HEK293 (cell line): Measurements from ENCODE around the gene BTBD16.

Experiments
- PBX3 ChIP-seq: sonication (generic); formaldehyde crosslinking; IDR thresholded peaks from 2 replicates; pipeline ENCODE4 v1.8.1; 2022; ENCODE audit warnings: mild to moderate bottlenecking, moderate library complexity, missing genetic modification reagents
- SP2 ChIP-seq: fragments of 450-650 bp; formaldehyde crosslinking; IDR thresholded peaks from 2 replicates; pipeline ENCODE4 v1.5.1; 2016; ENCODE audit warnings: missing biosample characterization, missing genetic modification characterization
- YY1 ChIP-seq: fragments of 450-650 bp; formaldehyde crosslinking; IDR thresholded peaks from 2 replicates; pipeline ENCODE4 v1.5.1; 2018; ENCODE audit warnings: missing biosample characterization, missing genetic modification characterization
- ZFP41 ChIP-seq: fragments of 450-650 bp; formaldehyde crosslinking; IDR thresholded peaks from 2 replicates; pipeline ENCODE4 v1.5.1; 2016; ENCODE audit warnings: missing biosample characterization, missing genetic modification characterization, borderline replicate concordance
- ZNF121 ChIP-seq: fragments of 450-650 bp; formaldehyde crosslinking; IDR thresholded peaks from 2 replicates; pipeline ENCODE4 v1.5.1; 2016; ENCODE audit warnings: missing biosample characterization, missing genetic modification characterization
- ZNF16 ChIP-seq: fragments of 450-650 bp; formaldehyde crosslinking; IDR thresholded peaks from 2 replicates; pipeline ENCODE4 v1.5.1; 2016; ENCODE audit warnings: low read depth, missing biosample characterization, missing genetic modification characterization
- ZNF23 ChIP-seq: fragments of 450-650 bp; formaldehyde crosslinking; IDR thresholded peaks from 2 replicates; pipeline ENCODE4 v1.5.1; 2016; ENCODE audit warnings: missing biosample characterization, missing genetic modification characterization, borderline replicate concordance
- ZNF274 ChIP-seq, 2 experiments: fragments of 200-500 bp in 1 of 2; fragments of 450-650 bp in 1 of 2; sonication (Bioruptor generic) in 1 of 2; formaldehyde crosslinking in 1 of 2; IDR thresholded peaks; 2 replicates each; pipeline versions ENCODE4 v1.5.1 to v1.6.1; 2014 to 2016; ENCODE audit warnings: borderline replicate concordance in 1 of 2, inconsistent platforms in 1 of 2, low read length in 1 of 2, missing biosample characterization in 1 of 2, missing genetic modification characterization in 1 of 2
- ZNF350 ChIP-seq: fragments of 450-650 bp; formaldehyde crosslinking; IDR thresholded peaks from 2 replicates; pipeline ENCODE4 v1.5.0; 2017; ENCODE audit warnings: missing biosample characterization, mild to moderate bottlenecking, missing genetic modification characterization
- ZNF600 ChIP-seq: fragments of 450-650 bp; formaldehyde crosslinking; IDR thresholded peaks from 2 replicates; pipeline ENCODE4 v1.5.1; 2016; ENCODE audit warnings: missing biosample characterization, missing genetic modification characterization
- ZNF658 ChIP-seq: fragments of 450-650 bp; formaldehyde crosslinking; IDR thresholded peaks from 2 replicates; pipeline ENCODE4; 2016; ENCODE audit warnings: missing biosample characterization, missing genetic modification characterization
- ZNF76 ChIP-seq: fragments of 450-650 bp; formaldehyde crosslinking; IDR thresholded peaks from 2 replicates; pipeline ENCODE4; 2016; ENCODE audit warnings: low read depth, missing biosample characterization, missing genetic modification characterization, borderline replicate concordance
- TF ChIP-seq, protein P1 (sequence below): fragments of 450-650 bp; formaldehyde crosslinking; IDR thresholded peaks from 2 replicates; pipeline ENCODE4 v1.5.1; 2016; ENCODE audit warnings: missing biosample characterization, missing genetic modification characterization

- TF ChIP-seq, protein P1, sequence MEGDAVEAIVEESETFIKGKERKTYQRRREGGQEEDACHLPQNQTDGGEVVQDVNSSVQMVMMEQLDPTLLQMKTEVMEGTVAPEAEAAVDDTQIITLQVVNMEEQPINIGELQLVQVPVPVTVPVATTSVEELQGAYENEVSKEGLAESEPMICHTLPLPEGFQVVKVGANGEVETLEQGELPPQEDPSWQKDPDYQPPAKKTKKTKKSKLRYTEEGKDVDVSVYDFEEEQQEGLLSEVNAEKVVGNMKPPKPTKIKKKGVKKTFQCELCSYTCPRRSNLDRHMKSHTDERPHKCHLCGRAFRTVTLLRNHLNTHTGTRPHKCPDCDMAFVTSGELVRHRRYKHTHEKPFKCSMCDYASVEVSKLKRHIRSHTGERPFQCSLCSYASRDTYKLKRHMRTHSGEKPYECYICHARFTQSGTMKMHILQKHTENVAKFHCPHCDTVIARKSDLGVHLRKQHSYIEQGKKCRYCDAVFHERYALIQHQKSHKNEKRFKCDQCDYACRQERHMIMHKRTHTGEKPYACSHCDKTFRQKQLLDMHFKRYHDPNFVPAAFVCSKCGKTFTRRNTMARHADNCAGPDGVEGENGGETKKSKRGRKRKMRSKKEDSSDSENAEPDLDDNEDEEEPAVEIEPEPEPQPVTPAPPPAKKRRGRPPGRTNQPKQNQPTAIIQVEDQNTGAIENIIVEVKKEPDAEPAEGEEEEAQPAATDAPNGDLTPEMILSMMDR = no peak
- TF ChIP-seq ZNF23 (tag by site-specific recombination) (no peak), ZNF658 (tag by site-specific recombination) (no peak), ZNF121 (no peak), YY1 (tag by site-specific recombination) (no peak), ZNF16 (tag by site-specific recombination) (no peak), ZNF350 (tag by site-specific recombination) (no peak), SP2 (tag by site-specific recombination) (no peak), ZFP41 (tag by site-specific recombination) (no peak), ZNF274 (IDR thresholded peaks at IDR 0.05; ENCODE audit: low read length) (no peak), ZNF274 (tag by site-specific recombination; IDR thresholded peaks at IDR 0.05; ENCODE audit: borderline replicate concordance) (no peak), ZNF76 (tag by site-specific recombination) (no peak), ZNF600 (tag by site-specific recombination) (no peak), PBX3 (CRISPR knock-in tag) (no peak)
These were observed 65.9 kb downstream of the BTBD16 start for GRCh38 chr10:122336961-122337360.
